T-helper 9 cell (primary cell): ENCODE results near the gene ROR1.
"Not testable (repeated sequence)": the region's sequence is repeated elsewhere in the genome, so short reads cannot be mapped to it uniquely, and the experiment has no call there.

Source experiments
- DNase-seq: peaks from one replicate; pipeline ENCODE4 v3.0.0-alpha.2; 2020

Gene ROR1

GRCh38 chr1:63826246-63826861 is 52.5 kb downstream of the ROR1 start:
- not testable (repeated sequence) for DNase-seq

GRCh38 chr1:63827411-63828321 is 53.8 kb downstream of the ROR1 start:
- no peak for DNase-seq

DNA sequence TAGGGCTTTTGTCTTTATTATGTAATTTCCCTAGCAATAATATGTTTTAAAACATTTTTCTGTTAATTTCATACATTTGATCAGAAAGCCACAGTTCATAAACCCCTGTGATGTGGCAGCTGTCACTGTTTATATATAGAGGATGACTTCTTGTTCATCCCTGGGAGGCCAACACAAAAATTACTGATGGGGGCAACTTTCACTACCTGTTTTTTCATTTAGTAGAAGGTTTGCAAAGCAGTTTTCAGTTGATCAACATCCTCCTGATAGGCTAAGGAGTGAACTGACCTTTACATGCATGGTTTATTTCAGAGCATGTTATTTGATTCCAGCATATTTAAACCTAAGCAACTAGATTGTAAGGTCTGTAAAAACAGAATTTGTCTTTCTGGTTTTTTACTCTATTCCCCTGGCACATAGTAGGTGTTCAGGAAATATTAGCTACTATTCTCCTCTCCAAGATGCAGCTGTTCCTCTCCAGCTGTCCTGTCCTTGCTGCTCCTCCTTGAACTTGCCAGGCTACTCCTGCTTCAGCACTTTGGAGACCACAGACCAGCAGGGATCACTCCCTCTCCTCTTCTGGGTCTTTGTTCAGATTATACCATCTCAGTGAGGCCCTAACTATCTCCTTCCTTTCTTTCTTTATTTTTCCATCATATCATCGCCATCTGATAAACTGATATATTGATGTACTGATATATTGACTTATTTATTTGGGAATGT is 54.7 kb downstream of the ROR1 start:
- no peak for DNase-seq

DNA sequence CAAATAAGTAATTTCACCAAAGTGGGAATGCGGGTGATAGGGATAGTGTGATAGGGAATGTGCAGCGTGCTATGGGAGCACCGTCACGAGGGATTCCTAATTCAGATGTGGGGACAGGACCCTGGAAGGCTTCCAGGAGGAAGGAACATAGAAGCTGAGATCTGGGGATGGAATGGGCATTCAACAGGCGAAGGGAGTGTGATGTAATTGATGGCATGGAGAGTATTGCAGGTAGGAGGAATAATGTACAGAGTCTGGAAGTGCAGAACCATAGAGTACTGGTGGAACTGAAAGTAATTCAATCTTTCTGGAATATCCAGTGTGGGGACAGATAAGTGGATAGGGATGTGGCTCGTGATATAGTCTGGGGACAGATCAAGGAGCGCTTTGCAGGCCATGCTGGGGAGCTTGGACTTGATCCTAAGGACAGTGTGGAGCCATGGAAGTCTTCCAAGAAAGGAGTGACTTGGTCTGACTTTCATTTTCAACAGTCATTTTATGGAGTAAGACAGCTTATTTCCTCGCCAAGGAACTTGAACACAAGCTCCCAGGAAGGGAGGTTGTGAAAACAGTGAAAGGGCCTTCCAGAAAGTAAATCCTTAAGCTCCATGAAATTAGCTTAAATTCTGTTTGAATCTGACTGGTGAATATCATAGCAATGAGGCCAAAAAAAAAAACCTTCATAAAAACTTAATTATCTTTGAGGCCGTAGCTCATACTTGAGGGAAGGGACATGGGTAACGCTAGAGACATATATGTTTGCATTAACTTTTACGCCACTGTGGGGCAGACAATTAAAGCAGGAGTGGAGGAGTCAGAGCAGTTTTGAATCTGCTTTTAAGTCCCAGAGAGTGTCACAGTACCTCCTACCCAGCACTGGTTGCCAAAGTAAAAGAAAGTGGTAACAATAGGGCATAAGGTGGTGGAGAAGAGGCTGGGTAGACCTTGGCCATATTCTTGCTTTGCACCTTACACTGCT is 55.8 kb downstream of the ROR1 start:
- DNase-seq = no peak

DNA sequence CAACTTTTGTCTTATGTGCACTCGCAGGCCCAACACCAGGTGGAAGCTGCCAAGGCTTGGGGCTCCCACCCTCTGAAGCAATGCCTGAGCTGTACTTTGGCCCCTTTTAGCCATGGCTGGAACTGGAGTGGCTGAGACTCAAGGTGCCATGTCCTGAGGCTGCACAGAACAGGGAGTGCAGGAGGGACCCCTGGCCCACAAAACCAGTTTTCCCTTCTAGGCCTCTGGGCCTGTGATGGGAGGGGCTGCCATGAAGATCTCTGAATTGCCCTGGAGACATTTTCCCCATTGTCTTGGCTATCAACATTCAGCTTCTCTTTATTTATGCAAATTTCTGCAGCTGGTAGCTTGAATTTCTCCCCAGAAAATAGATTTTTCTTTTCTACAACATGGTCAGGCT is 57.6 kb downstream of the ROR1 start:
- DNase-seq = no peak

GRCh38 chr1:63833363-63834119 is 59.7 kb downstream of the ROR1 start:
- DNase-seq = no peak

DNA sequence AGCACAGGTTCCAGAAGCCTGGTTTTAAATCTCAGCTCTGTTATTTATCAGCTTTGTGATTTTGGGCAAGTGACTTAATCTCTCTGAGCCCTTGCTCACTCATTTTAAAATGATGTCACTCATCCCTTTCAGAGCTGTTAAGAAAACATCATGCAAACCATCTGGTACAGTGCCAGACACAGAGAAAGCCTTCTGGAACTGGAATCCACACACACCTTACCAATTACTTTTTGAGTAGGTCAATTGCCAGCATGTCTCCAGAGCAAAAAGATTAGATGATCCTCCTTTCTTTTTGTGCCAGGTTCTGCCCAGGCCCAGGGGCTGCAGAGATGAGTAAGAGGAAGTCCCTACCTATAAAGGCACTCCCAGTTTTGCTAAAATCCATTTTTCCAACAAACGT is 61.3 kb downstream of the ROR1 start:
- DNase-seq = no peak

DNA sequence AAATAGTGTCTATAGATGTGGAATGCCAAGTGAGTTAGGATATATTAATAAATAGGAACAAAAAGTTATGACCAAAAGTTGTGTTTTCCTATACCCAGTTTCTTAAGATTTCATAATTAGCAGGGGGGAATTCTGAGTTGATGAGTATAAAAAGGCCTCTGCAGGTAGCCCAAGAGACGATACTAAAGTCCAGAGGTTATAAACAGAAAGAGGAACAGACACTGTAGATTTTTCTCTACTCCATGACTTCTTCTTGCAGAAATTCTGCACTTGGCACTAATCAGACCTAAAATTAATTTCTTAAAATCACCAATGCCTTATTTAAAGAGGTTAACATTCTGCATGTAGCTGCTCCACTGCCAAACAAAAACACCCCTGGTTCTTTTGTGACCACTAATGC is 62.6 kb downstream of the ROR1 start:
- no peak for DNase-seq

DNA sequence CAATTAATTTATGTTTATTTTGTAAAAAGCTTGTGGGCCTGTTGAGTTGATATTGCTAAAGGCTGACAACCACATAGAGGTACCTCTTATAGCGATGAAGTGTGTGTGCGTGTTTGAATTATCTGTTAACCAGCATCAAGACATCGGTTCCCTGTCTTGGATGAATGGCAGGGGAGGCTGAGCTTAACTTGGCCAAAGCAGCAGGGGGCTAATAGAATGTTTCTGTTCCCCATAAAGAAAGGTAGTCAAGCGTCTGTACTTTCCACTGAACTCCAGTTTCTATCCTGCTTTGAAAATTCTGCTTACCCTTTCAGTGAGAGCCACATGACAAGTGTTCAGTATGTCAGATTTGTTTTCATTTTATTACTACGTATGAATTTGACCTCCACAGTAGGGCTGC is 63.0 kb downstream of the ROR1 start:
- DNase-seq = no peak

DNA sequence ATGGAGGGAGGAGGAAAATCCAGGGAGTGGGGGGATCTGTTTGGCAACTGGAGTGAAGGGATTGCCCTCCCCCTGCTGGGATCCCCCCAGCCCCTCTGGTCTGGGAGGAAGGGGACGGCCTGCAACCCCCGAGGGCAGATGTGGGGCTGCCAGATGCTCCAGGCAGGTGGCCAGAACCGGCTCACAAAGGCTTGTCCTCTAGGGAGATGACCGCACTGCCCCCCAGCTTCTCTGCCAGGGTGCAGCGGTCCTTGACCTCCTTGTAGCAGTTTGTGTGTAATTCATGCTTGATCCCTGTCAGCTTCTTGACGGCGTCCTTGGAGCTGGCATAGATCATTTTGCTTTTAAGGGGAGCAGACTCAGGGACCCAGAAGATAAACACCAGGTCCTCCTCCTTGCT is 69.2 kb downstream of the ROR1 start:
- no peak for DNase-seq

DNA sequence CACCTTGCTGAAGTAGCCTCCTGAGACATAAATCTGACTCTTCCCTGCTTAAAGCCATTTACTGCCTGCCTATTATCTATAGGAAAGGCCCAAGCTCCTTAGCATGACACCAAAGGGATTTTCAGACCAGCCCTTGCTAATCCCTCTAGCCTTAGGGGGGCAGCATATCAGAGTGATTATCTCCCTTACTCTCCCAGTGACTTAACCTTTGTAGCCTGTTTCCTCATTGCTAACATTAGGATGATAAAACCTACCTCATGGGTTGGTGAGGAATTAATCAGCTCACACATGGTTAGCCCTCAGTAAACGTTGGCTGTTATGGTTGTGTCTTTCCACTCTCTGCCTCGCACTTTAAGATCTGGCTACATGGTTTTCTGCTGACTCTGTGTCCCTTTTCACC is 70.1 kb downstream of the ROR1 start:
- no peak for DNase-seq

- DNase-seq = no peak
Measured at GRCh38 chr1:63845346-63845745, 71.5 kb downstream of the ROR1 start.

DNA sequence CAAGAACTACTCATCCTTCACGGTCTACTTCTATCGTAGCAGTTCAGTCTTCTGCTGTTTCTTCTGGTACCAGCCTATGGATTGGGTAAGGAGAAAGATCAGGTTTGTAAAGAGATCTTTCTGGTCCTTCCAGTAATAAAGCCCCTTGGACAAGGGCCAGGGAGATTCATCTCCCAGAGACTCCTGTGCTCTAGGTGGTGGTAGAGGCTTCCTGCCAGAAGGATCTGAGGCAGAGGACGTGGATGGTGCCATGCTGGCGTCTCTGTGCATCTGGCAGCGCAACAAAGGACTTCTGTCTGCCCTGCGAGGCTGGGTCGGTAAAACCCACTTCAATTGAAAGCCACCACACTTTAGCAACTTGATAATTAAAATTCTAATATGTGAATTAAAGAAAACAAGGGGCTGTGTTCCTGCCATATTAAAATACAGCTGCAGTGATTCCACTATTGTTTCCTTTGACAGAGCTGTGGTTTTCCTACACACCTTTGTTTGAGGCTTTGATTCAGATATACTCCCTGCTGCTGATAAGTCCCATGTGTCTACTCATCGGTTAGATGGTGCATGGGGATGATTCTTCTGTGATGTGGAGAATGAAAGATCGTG is 73.6 kb downstream of the ROR1 start:
- no peak for DNase-seq

DNA sequence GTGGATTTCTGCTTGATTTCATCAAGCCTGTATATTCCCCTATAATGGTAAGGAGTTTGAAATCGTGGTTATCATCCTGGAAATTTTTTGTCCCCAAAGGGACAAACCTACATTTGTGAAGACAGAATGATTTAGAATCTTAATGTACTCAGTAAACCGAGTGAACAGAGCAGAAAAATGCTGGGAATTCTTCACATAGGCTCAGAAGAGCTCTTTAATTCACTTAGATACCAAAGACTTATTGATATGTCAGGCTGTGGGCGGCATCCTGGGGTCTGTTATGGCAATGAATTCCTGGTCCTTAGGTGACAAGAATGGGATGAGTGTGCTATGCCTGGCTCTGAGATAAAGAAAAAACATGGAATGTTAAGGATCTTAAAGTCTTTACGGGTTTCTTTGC is 74.9 kb downstream of the ROR1 start:
- no peak for DNase-seq

GRCh38 chr1:63849149-63849548 is 75.3 kb downstream of the ROR1 start:
- DNase-seq = no peak

GRCh38 chr1:63854091-63854490 is 80.3 kb downstream of the ROR1 start:
- no peak for DNase-seq

DNA sequence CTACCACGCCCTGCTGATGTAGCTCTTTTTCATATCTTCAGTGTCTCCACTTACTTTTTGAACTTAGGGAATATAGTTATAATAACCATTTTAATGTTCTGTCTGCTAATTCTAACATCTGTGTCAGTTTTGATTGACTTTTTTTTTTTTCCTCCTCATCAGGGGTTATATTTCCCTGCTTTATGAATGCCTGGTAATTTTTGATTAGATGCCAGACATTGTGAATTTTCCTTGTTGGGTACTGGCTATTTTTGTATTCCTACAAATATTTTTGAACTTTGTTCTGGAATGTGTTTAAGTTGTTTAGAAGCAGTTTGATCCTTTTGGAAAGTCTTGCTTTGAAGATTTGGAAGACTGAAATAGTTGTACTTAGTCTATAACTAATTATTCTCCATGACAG is 82.1 kb downstream of the ROR1 start:
- no peak for DNase-seq

DNA sequence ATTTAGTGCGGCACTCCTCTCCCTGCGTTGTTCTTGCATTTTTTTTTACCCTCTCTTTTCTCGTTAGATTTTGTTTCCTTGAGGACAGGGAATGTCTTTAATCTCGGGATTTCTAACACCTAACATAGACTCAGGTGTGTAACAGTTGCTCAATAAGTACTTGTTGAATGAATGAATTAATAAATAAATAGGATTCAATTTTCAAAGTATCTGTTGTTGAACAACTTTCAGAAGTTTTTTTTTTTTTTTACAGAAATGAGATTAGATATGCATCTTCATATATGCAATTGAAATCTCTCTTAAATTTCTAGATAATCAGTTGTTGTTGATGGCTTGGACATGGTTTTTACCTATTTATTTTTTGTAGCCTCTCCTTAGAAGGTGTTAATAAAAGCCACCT is 83.1 kb downstream of the ROR1 start:
- DNase-seq = no peak

GRCh38 chr1:63857478-63857877 is 83.7 kb downstream of the ROR1 start:
- no peak for DNase-seq

GRCh38 chr1:63858153-63858552 is 84.3 kb downstream of the ROR1 start:
- DNase-seq = no peak
